ENCODE measurements around the gene SCGB1C2. TPM values are rescaled to one million over a fixed set of nuclear protein-coding genes. Genes with fewer than 3 reads are reported as not detected.

The SCGB1C2 gene
- total RNA-seq, 1 donor = not detected

DNA sequence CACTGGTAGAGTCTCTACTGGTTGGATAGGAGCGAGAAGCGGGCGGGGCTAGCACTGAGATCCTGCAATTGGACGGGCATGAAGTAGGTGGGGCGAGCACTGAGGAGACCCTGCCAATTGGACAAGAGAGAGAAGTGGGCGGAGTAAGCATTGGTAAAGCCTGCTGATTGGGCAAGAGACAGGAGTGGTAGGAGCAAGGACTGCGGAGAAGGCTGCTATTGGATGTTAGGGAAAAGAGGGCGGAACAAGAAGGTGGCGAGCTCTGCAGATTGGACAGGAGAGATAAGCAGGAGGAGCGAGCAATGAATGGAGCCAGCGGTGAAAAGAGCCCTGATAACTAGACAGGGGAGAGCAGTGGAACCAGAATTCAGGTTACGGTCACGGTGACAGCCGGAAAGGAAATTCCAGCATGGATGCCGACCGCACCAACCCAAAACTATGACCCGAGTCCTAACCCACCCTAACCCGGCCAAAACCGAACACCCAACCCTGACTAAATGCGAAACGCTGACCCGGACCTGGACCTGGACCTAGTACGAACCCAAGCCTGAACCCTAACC, 4.8 kb downstream of the SCGB1C2 start:
- no peak for TF ChIP-seq CTCF (IDR thresholded peaks at IDR 0.05; ENCODE audit: insufficient read depth, low read depth, low read length)
- no peak for DNase-seq (ENCODE audit: low read depth)
- no peak overlapping the region for H3K4me3 ChIP-seq (ENCODE audit: low read depth, low read length)

GRCh38 chr17:142876-143784, 5.8 kb downstream of the SCGB1C2 start:
- TF ChIP-seq CTCF (IDR thresholded peaks at IDR 0.05; ENCODE audit: insufficient read depth, low read depth, low read length) = no peak
- no peak for DNase-seq (ENCODE audit: low read depth)
- H3K4me3 ChIP-seq (ENCODE audit: low read depth, low read length) = no peak overlapping the region

- peak; percentile 64 for DNase-seq (ENCODE audit: low read depth)
- peak; percentile 71 for TF ChIP-seq CTCF (IDR thresholded peaks at IDR 0.05; ENCODE audit: insufficient read depth, low read depth, low read length)
- no peak overlapping the region for H3K4me3 ChIP-seq (ENCODE audit: low read depth, low read length)
Measured at GRCh38 chr17:143785-144281, 6.5 kb downstream of the SCGB1C2 start.

DNA sequence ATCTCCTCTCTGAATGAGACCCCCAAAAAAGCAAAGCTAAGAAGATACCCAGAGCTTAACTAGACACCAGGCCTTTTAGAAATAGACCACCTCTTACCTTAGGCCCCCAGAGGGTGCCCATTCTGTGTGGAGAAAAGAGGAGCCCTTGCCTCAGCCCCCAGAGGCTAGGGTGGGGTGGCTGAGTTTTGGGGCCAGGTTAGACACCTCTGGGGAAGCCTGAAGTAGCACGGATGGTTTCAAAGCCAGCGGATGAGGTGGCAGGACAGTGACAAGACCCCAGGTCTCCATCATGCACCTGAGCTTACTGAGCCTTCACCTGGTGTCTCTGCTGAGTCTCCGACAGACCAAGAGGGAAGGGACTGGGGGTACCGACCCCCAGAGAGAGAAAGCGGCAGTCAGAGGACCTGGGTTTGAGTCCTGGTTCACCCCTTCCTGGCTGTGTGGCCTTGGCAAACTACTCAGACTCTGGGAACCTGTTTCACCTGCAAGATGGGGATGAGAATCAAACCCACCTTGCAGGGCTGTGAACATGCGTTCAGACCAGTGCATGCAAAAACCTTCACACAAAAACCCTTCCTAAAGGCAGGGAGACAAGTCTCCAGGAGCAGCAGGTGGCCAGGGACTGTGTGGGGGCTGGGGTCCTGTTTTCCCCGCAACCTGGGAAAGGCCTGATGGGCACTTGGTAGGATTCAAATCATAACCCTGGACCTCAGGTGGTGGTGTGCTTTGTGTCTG, 7.7 kb downstream of the SCGB1C2 start:
- H3K4me3 ChIP-seq (ENCODE audit: low read depth, low read length) = no peak overlapping the region
- DNase-seq (ENCODE audit: low read depth) = no peak
- no peak for TF ChIP-seq CTCF (IDR thresholded peaks at IDR 0.05; ENCODE audit: insufficient read depth, low read depth, low read length)

DNA sequence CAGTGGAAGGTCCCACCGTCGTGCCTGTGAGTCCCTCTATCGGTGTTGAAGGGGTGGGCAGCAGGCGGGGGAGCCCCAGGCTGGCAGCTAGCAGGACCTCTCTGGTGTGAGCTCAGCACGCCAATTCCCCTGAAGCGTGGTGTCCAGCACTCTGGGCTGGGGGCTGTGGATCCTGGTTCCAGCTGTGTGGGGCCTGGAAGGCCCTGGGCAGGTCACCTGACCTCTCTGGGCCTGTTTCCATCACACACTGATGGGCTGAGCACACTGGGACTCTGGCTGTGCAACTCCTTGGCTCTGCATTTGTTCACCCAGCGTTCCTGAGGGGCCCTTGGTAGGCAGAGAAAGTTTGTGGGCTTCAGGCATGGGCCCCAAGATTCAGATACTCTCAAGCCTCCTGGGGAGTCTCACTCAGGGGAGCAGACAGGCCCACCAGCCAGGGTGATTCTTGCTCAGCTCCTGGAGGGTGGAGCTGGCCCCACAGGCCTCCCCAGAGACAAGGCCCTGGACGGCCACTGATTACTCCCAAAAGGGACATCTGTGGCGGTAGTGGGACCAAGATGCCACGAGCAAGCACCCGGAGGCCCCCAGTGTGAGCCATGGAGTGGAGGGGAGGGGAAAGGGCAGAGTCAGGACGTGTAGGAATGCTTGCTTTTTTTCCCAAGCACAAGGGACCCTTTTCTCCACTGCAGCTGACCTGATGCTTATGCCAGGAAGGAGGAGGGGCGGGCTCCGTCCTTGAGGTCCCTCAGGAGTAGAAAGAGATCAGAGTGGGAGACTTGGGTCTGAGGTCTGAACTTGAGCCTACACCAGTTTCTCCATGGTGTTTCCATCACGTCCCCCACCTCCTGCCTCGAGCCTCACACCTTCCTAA, 8.5 kb downstream of the SCGB1C2 start:
- no peak for DNase-seq (ENCODE audit: low read depth)
- TF ChIP-seq CTCF (IDR thresholded peaks at IDR 0.05; ENCODE audit: insufficient read depth, low read depth, low read length) = no peak
- H3K4me3 ChIP-seq (ENCODE audit: low read depth, low read length) = no peak overlapping the region

DNA sequence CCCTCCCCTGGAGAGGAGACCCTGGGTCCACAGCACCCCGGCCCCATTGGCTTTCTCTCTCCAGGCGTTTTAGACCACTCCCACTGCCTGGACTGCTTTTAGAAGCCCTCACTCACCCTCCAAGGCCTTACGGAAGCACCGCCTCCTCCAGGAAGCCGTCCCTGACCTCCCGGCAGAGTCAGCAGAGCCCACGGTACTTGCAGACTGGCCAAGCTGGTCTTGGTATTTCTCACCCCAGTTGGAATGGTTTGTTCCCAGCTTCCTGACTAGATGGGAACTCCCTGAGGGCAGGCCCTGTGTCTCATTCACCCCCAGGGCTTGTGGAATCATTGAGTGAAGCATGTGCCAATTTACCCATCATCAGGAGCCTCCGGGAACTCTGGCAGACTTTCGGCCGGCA, 9.2 kb downstream of the SCGB1C2 start:
- no peak overlapping the region for H3K4me3 ChIP-seq (ENCODE audit: low read depth, low read length)
- no peak for DNase-seq (ENCODE audit: low read depth)
- TF ChIP-seq CTCF (IDR thresholded peaks at IDR 0.05; ENCODE audit: insufficient read depth, low read depth, low read length) = no peak

Measured in fibroblast of villous mesenchyme (primary cell).